Body of pancreas (tissue), 4 donors: Measurements from ENCODE around the gene SBNO1.

Experiments used
- POLR2A ChIP-seq, 3 donors: fragments of 450-650 bp; IDR thresholded peaks; one replicate each; pipeline ENCODE4 v1.6.1; 2016; ENCODE audit warnings: antibody characterized with exemption in 3 of 3, mild to moderate bottlenecking in 2 of 3
- TF ChIP-seq, protein P1 (sequence below), 7 experiments: fragments of 450-650 bp in 4 of 7; fragments of 200-600 bp in 3 of 7; sonication (generic) in 3 of 7; IDR thresholded peaks; one replicate each; pipeline ENCODE4 v1.5.1; 2016 to 2019; ENCODE audit warnings: antibody characterized with exemption in 7 of 7

DNA sequence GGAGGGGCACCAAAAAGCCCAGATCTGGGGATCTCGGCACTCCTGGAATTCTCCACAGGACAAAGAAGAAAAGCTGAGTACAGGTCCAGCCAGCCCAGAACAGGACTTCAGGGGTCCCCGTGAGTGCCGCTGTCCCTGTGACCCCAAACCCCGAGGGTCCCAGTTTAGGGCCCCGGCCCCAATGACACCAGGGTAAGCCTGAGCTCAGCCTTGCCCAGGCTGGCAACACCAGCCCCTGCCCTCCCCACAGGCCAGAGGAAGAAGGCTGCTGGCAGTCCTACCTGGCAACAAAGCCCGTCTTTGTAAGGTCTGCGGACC lies 94.8 kb downstream of the SBNO1 start:
- TF ChIP-seq, protein P1, sequence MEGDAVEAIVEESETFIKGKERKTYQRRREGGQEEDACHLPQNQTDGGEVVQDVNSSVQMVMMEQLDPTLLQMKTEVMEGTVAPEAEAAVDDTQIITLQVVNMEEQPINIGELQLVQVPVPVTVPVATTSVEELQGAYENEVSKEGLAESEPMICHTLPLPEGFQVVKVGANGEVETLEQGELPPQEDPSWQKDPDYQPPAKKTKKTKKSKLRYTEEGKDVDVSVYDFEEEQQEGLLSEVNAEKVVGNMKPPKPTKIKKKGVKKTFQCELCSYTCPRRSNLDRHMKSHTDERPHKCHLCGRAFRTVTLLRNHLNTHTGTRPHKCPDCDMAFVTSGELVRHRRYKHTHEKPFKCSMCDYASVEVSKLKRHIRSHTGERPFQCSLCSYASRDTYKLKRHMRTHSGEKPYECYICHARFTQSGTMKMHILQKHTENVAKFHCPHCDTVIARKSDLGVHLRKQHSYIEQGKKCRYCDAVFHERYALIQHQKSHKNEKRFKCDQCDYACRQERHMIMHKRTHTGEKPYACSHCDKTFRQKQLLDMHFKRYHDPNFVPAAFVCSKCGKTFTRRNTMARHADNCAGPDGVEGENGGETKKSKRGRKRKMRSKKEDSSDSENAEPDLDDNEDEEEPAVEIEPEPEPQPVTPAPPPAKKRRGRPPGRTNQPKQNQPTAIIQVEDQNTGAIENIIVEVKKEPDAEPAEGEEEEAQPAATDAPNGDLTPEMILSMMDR (IDR thresholded peaks at IDR 0.05) = no peak
- TF ChIP-seq POLR2A (IDR thresholded peaks at IDR 0.05) = no peak
